ENCODE results near the gene VAPA. TPM values are rescaled to one million over a fixed set of nuclear protein-coding genes. Genes with fewer than 3 reads are reported as not detected.

The VAPA gene
- total RNA-seq, 2 experiments from 2014 or later, result 125 to 129 TPM

- H3K9me3 Mint-ChIP-seq, result no peaks in the 10 kb centered on the region
- DNase-seq (no peak), ATAC-seq (ENCODE audit: low read depth) (no peak)
- no peaks in the 10 kb centered on the region for H3K27me3 Mint-ChIP-seq
- no peaks in the 10 kb centered on the region for H3K4me1 Mint-ChIP-seq
- POLR2A ChIA-PET, result no interaction called here
- no peaks in the 10 kb centered on the region for H3K36me3 Mint-ChIP-seq
- H3K4me3 Mint-ChIP-seq, result no peak overlapping the region
- H3K27ac Mint-ChIP-seq, result no peak overlapping the region
These were observed 74.1 kb downstream of the VAPA start for GRCh38 chr18:9987931-9988330.

- H3K4me1 Mint-ChIP-seq, result no peaks in the 10 kb centered on the region
These were observed 74.8 kb downstream of the VAPA start for GRCh38 chr18:9988665-9989064.

GRCh38 chr18:9989481-9989880, 75.7 kb downstream of the VAPA start:
- no peaks in the 10 kb centered on the region for H3K4me1 Mint-ChIP-seq
- no peaks in the 10 kb centered on the region for H3K9me3 Mint-ChIP-seq
- POLR2A ChIA-PET, result no interaction called here
- H3K27ac Mint-ChIP-seq, result no peak overlapping the region
- H3K4me3 Mint-ChIP-seq, result no peak overlapping the region
- H3K27me3 Mint-ChIP-seq, result no peaks in the 10 kb centered on the region
- no peaks in the 10 kb centered on the region for H3K36me3 Mint-ChIP-seq
- DNase-seq (no peak), ATAC-seq (ENCODE audit: low read depth) (no peak)

More at GRCh38 chr18:9988665-9989064, 74.8 kb downstream of the VAPA start:
- no peak overlapping the region for H3K4me3 Mint-ChIP-seq
- POLR2A ChIA-PET, result no interaction called here
- H3K27me3 Mint-ChIP-seq, result no peaks in the 10 kb centered on the region
- H3K36me3 Mint-ChIP-seq, result no peaks in the 10 kb centered on the region
- H3K9me3 Mint-ChIP-seq, result no peaks in the 10 kb centered on the region
- ATAC-seq (ENCODE audit: low read depth), result no peak
- no peak for DNase-seq
- H3K27ac Mint-ChIP-seq, result no peak overlapping the region

GRCh38 chr18:9991011-9992000, 77.5 kb downstream of the VAPA start:
- Mint-ChIP-seq H3K4me3 (no peak overlapping the region), H3K27me3 (no peaks in the 10 kb centered on the region), H3K27ac (no peak overlapping the region), H3K36me3 (no peaks in the 10 kb centered on the region), H3K4me1 (peaks cover 1% of the 10 kb centered on the region), H3K9me3 (no peaks in the 10 kb centered on the region)
- POLR2A ChIA-PET, result no interaction called here
- no peak for DNase-seq
- ATAC-seq (ENCODE audit: low read depth), result no peak

- DNase-seq, result no peak
- H3K9me3 Mint-ChIP-seq, result peaks cover 2% of the 10 kb centered on the region
- H3K27me3 Mint-ChIP-seq, result no peaks in the 10 kb centered on the region
- POLR2A ChIA-PET, result no interaction called here
- H3K36me3 Mint-ChIP-seq, result no peaks in the 10 kb centered on the region
- no peak overlapping the region for H3K27ac Mint-ChIP-seq
- peaks cover 1% of the 10 kb centered on the region for H3K4me1 Mint-ChIP-seq
- ATAC-seq (ENCODE audit: low read depth), result no peak
- no peak overlapping the region for H3K4me3 Mint-ChIP-seq
These were observed 78.6 kb downstream of the VAPA start for GRCh38 chr18:9992300-9992972.

GRCh38 chr18:9992973-9993520, 79.2 kb downstream of the VAPA start:
- peaks cover 2% of the 10 kb centered on the region for H3K9me3 Mint-ChIP-seq
- POLR2A ChIA-PET, result no interaction called here
- H3K36me3 Mint-ChIP-seq, result no peaks in the 10 kb centered on the region
- H3K4me1 Mint-ChIP-seq, result peaks cover 1% of the 10 kb centered on the region
- no peaks in the 10 kb centered on the region for H3K27me3 Mint-ChIP-seq
- H3K27ac Mint-ChIP-seq, result no peak overlapping the region
- DNase-seq (no peak), ATAC-seq (ENCODE audit: low read depth) (no peak)
- no peak overlapping the region for H3K4me3 Mint-ChIP-seq

- Mint-ChIP-seq H3K4me1 (peaks cover 1% of the 10 kb centered on the region), H3K27me3 (no peaks in the 10 kb centered on the region), H3K27ac (no peak overlapping the region), H3K9me3 (peaks cover 5% of the 10 kb centered on the region), H3K36me3 (no peaks in the 10 kb centered on the region), H3K4me3 (no peak overlapping the region)
- POLR2A ChIA-PET, result no interaction called here
- no peak for DNase-seq
- ATAC-seq (ENCODE audit: low read depth), result no peak
These were observed 79.8 kb downstream of the VAPA start for GRCh38 chr18:9993521-9994025.

- POLR2A ChIA-PET, result no interaction called here
- Mint-ChIP-seq H3K27me3 (no peaks in the 10 kb centered on the region), H3K27ac (no peak overlapping the region), H3K36me3 (no peaks in the 10 kb centered on the region), H3K4me1 (peaks cover 1% of the 10 kb centered on the region), H3K9me3 (peaks cover 5% of the 10 kb centered on the region), H3K4me3 (no peak overlapping the region)
- ATAC-seq (ENCODE audit: low read depth) (no peak), DNase-seq (no peak)
These were observed 80.3 kb downstream of the VAPA start for GRCh38 chr18:9994026-9994570.

GRCh38 chr18:9994701-9995235, 81.0 kb downstream of the VAPA start:
- Mint-ChIP-seq H3K4me3 (no peak overlapping the region), H3K4me1 (peaks cover 1% of the 10 kb centered on the region), H3K9me3 (peaks cover 6% of the 10 kb centered on the region), H3K27ac (no peak overlapping the region), H3K36me3 (no peaks in the 10 kb centered on the region), H3K27me3 (no peaks in the 10 kb centered on the region)
- POLR2A ChIA-PET, result no interaction called here
- ATAC-seq (ENCODE audit: low read depth), result no peak
- DNase-seq, result no peak

GRCh38 chr18:9995631-9996030, 81.8 kb downstream of the VAPA start:
- DNase-seq (no peak), ATAC-seq (ENCODE audit: low read depth) (no peak)
- Mint-ChIP-seq H3K9me3 (peaks cover 11% of the 10 kb centered on the region), H3K27ac (no peak overlapping the region), H3K36me3 (no peaks in the 10 kb centered on the region), H3K27me3 (peaks cover 3% of the 10 kb centered on the region), H3K4me1 (peaks cover 1% of the 10 kb centered on the region), H3K4me3 (no peak overlapping the region)
- POLR2A ChIA-PET, result no interaction called here

GRCh38 chr18:9996094-9996493, 82.3 kb downstream of the VAPA start:
- H3K4me3 Mint-ChIP-seq, result no peak overlapping the region

GRCh38 chr18:9997711-9998110, 83.9 kb downstream of the VAPA start:
- no peak for ATAC-seq (ENCODE audit: low read depth)
- H3K27ac Mint-ChIP-seq, result no peak overlapping the region
- POLR2A ChIA-PET, result no interaction called here

More at GRCh38 chr18:9996094-9996493, 82.3 kb downstream of the VAPA start:
- Mint-ChIP-seq H3K27ac (no peak overlapping the region), H3K4me1 (peaks cover 1% of the 10 kb centered on the region), H3K36me3 (no peaks in the 10 kb centered on the region), H3K27me3 (peaks cover 4% of the 10 kb centered on the region), H3K9me3 (peaks cover 11% of the 10 kb centered on the region)
- ATAC-seq (ENCODE audit: low read depth) (no peak), DNase-seq (no peak)
- POLR2A ChIA-PET, result no interaction called here

GRCh38 chr18:9998330-9998729, 84.5 kb downstream of the VAPA start:
- DNase-seq (no peak), ATAC-seq (ENCODE audit: low read depth) (no peak)
- Mint-ChIP-seq H3K36me3 (no peaks in the 10 kb centered on the region), H3K27me3 (peaks cover 4% of the 10 kb centered on the region), H3K4me3 (no peak overlapping the region), H3K4me1 (peaks cover 1% of the 10 kb centered on the region), H3K9me3 (peaks cover 11% of the 10 kb centered on the region), H3K27ac (no peak overlapping the region)
- POLR2A ChIA-PET, result no interaction called here

More at GRCh38 chr18:9997711-9998110, 83.9 kb downstream of the VAPA start:
- DNase-seq, result no peak
- peaks cover 4% of the 10 kb centered on the region for H3K27me3 Mint-ChIP-seq
- H3K9me3 Mint-ChIP-seq, result peaks cover 11% of the 10 kb centered on the region
- peaks cover 1% of the 10 kb centered on the region for H3K4me1 Mint-ChIP-seq
- no peaks in the 10 kb centered on the region for H3K36me3 Mint-ChIP-seq
- H3K4me3 Mint-ChIP-seq, result no peak overlapping the region
